Measurements from ENCODE around the gene PRR33. TPM values are rescaled to one million over a fixed set of nuclear protein-coding genes. Genes with fewer than 3 reads are reported as not detected.

Gene PRR33
- total RNA-seq, 4 donors from 2014 or later: not detected

- no peak for DNase-seq (ENCODE audit: low spot score in 2 of 2)
- H3K27me3 ChIP-seq: no peaks in the 10 kb centered on the region
- no peak overlapping the region for H3K4me3 ChIP-seq
- no peaks in the 10 kb centered on the region for H3K9me3 ChIP-seq
- peak overlapping the region in 2 of 4 donors; percentile 19 to 41 for H3K27ac ChIP-seq
- 77 to 82% methylated on average over 8 of the region's 8 CpGs for WGBS, 2 donors
- TF ChIP-seq CTCF (IDR thresholded peaks at IDR 0.05) (no peak), POLR2A (IDR thresholded peaks at IDR 0.05) (no peak), EP300 (IDR thresholded peaks at IDR 0.05) (no peak)
- peaks cover 0 to 26% (median 12%) of the 10 kb centered on the region in 4 donors for H3K4me1 ChIP-seq
- no peaks in the 10 kb centered on the region for H3K36me3 ChIP-seq
These were observed 47.9 kb downstream of the PRR33 start for GRCh38 chr11:1843796-1844195.

GRCh38 chr11:1843098-1843473, 48.6 kb downstream of the PRR33 start:
- H3K4me3 ChIP-seq: no peak overlapping the region
- TF ChIP-seq POLR2A (IDR thresholded peaks at IDR 0.05) (no peak), CTCF (IDR thresholded peaks at IDR 0.05) (no peak), EP300 (IDR thresholded peaks at IDR 0.05) (no peak)
- DNase-seq (ENCODE audit: low spot score in 2 of 2): no peak
- H3K36me3 ChIP-seq: no peaks in the 10 kb centered on the region
- H3K27me3 ChIP-seq: no peaks in the 10 kb centered on the region
- WGBS, 2 donors: 77% methylated on average over 10 to 11 of the region's 11 CpGs
- no peak overlapping the region for H3K27ac ChIP-seq
- H3K9me3 ChIP-seq: no peaks in the 10 kb centered on the region
- H3K4me1 ChIP-seq: peaks cover 0 to 26% (median 10%) of the 10 kb centered on the region in 4 donors

GRCh38 chr11:1842149-1843097, 49.3 kb downstream of the PRR33 start:
- no peak for DNase-seq (ENCODE audit: low spot score in 2 of 2)
- no peaks in the 10 kb centered on the region for H3K9me3 ChIP-seq
- 90% methylated on average over 11 to 21 of the region's 29 CpGs for WGBS, 2 donors
- no peak overlapping the region for H3K4me3 ChIP-seq
- no peaks in the 10 kb centered on the region for H3K27me3 ChIP-seq
- H3K36me3 ChIP-seq: no peaks in the 10 kb centered on the region
- TF ChIP-seq POLR2A (IDR thresholded peaks at IDR 0.05) (no peak), CTCF (IDR thresholded peaks at IDR 0.05) (no peak), EP300 (IDR thresholded peaks at IDR 0.05) (no peak)
- peaks cover 0 to 33% (median 15%) of the 10 kb centered on the region in 4 donors for H3K4me1 ChIP-seq
- no peak overlapping the region for H3K27ac ChIP-seq

GRCh38 chr11:1841511-1842148, 50.1 kb downstream of the PRR33 start:
- WGBS, 2 donors: 86 to 87% methylated on average over 12 to 14 of the region's 19 CpGs
- TF ChIP-seq EP300 (IDR thresholded peaks at IDR 0.05) (no peak), POLR2A (IDR thresholded peaks at IDR 0.05) (no peak), CTCF (IDR thresholded peaks at IDR 0.05) (no peak)
- no peak for DNase-seq (ENCODE audit: low spot score in 2 of 2)
- Histone ChIP-seq H3K9me3 (no peaks in the 10 kb centered on the region), H3K27ac (no peak overlapping the region), H3K4me1 (peaks cover 0 to 34% (median 16%) of the 10 kb centered on the region in 4 donors), H3K27me3 (no peaks in the 10 kb centered on the region), H3K4me3 (no peak overlapping the region), H3K36me3 (no peaks in the 10 kb centered on the region)
